Hepatocyte (in vitro differentiated cells): ENCODE results near the gene MASP1. TPM values are rescaled to one million over a fixed set of nuclear protein-coding genes. Genes with fewer than 3 reads are reported as not detected.
A peak's percentile ranks its signal among the peaks of the same experiment; 100 is the strongest.

Experiments used
- DNase-seq: peaks from one replicate; pipeline ENCODE4 v3.0.0-alpha.2; 2016; ENCODE audit warnings: low spot score
- H2AFZ ChIP-seq: fragments of 200-600 bp; sonication (generic); 2 replicates; pipeline ENCODE4 v1.6.0; 2016; ENCODE audit warnings: antibody characterized with exemption, mild to moderate bottlenecking
- H3K27ac ChIP-seq: fragments of 200-600 bp; sonication (generic); 2 replicates; pipeline ENCODE4 v1.5.1; 2016; ENCODE audit warnings: mild to moderate bottlenecking
- H3K27me3 ChIP-seq: fragments of 200-600 bp; sonication (generic); 2 replicates; pipeline ENCODE4 v1.6.1; 2016
- H3K36me3 ChIP-seq: fragments of 200-600 bp; sonication (generic); replicated peaks from 2 replicates; pipeline ENCODE4 v1.5.1; 2016; ENCODE audit warnings: low read depth; ENCODE audit not compliant: insufficient read depth
- H3K4me1 ChIP-seq: fragments of 200-600 bp; sonication (generic); 2 replicates; pipeline ENCODE4 v1.5.1; 2016; ENCODE audit warnings: mild to moderate bottlenecking, moderate library complexity; ENCODE audit not compliant: insufficient read depth
- H3K4me2 ChIP-seq: fragments of 200-600 bp; sonication (generic); 2 replicates; pipeline ENCODE4 v1.6.0; 2016
- H3K4me3 ChIP-seq: fragments of 200-600 bp; sonication (generic); 2 replicates; pipeline ENCODE4 v1.5.1; 2016; ENCODE audit warnings: mild to moderate bottlenecking
- H3K79me2 ChIP-seq: fragments of 200-600 bp; sonication (generic); 2 replicates; pipeline ENCODE4 v1.6.0; 2017; ENCODE audit warnings: mild to moderate bottlenecking
- H3K9me2 ChIP-seq: fragments of 200-600 bp; sonication (generic); replicated peaks from 2 replicates; pipeline ENCODE4 v1.6.0; 2017; ENCODE audit warnings: mild to moderate bottlenecking; ENCODE audit not compliant: insufficient read depth
- H3K9me3 ChIP-seq: fragments of 200-600 bp; sonication (generic); 2 replicates; pipeline ENCODE4 v1.5.1; 2016; ENCODE audit warnings: low read depth, mild to moderate bottlenecking
- H4K20me1 ChIP-seq: fragments of 200-600 bp; sonication (generic); 2 replicates; pipeline ENCODE4 v1.6.0; 2016; ENCODE audit warnings: mild to moderate bottlenecking; ENCODE audit not compliant: insufficient read depth, poor library complexity, severe bottlenecking
- EZH2 ChIP-seq: fragments of 200-600 bp; sonication (generic); IDR thresholded peaks from 2 replicates; pipeline ENCODE4 v1.6.1; 2016; ENCODE audit warnings: antibody characterized with exemption, mild to moderate bottlenecking, borderline replicate concordance
- EZH2phosphoT487 ChIP-seq: fragments of 200-600 bp; sonication (generic); IDR thresholded peaks from one replicate; pipeline ENCODE4 v1.6.1; 2018; ENCODE audit warnings: antibody characterized with exemption, mild to moderate bottlenecking, low read depth, moderate library complexity; ENCODE audit not compliant: unreplicated experiment, severe bottlenecking
- WGBS: methylation state at CpG from one replicate; pipeline ENCODE4 v1.1.6; 2016; ENCODE audit warnings: low lambda C conversion rate; ENCODE audit errors: missing lambda C conversion rate; 5-methylcytosine and 5-hydroxymethylcytosine counted together
- polyA plus RNA-seq: library from polyadenylated mRNA; unstranded; fragments of >200 nt; fragmentation: Nextera tagmentation; extraction: Ambion mirVana; gene quantifications from 2 replicates; pipeline ENCODE4 v1.2.1, GENCODE V29; 2016
- total RNA-seq: library from RNA; depleted of rRNA; stranded (reverse); fragments of >200 nt; gene quantifications from 2 replicates; pipeline ENCODE4 v1.2.3, GENCODE V29; 2014
- TF ChIP-seq, protein P1 (sequence below): fragments of 200-600 bp; sonication (generic); IDR thresholded peaks from 2 replicates; pipeline ENCODE4 v1.5.1; 2016; ENCODE audit warnings: antibody characterized with exemption, mild to moderate bottlenecking; ENCODE audit not compliant: poor library complexity

MASP1 gene
- total and polyA plus RNA-seq, 2 experiments from 2014 or later: 23.3 to 29.0 TPM

DNA sequence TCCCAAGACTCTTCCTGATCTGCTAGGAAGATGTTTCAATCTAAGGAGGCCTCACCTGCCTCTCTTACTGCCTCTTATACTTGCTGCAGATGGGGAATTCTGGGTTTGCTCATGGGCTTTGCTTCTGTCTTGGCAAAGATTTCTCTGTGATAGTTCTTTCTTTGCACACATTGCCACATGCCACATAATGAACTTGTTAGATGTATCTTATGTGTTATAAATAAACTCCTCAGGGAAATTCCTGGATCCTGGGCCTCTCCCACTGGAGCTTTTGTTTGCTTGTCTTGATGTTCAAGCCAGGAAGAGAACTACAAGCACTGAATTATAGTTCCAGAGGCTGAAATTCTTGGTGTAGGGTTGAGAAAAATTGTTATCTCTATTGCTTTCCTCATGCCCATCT is 82.0 kb downstream of the MASP1 start:
- Histone ChIP-seq H3K9me2 (no peaks in the 10 kb centered on the region), H3K27ac (no peak overlapping the region), H3K27me3 (no peaks in the 10 kb centered on the region), H3K79me2 (no peaks in the 10 kb centered on the region), H3K4me1 (peaks cover 19% of the 10 kb centered on the region), H3K36me3 (no peaks in the 10 kb centered on the region), H3K9me3 (no peaks in the 10 kb centered on the region), H2AFZ (no peak overlapping the region), H3K4me2 (no peak overlapping the region), H4K20me1 (no peaks in the 10 kb centered on the region), H3K4me3 (no peak overlapping the region)
- DNase-seq: no peak
- TF ChIP-seq, protein P1, sequence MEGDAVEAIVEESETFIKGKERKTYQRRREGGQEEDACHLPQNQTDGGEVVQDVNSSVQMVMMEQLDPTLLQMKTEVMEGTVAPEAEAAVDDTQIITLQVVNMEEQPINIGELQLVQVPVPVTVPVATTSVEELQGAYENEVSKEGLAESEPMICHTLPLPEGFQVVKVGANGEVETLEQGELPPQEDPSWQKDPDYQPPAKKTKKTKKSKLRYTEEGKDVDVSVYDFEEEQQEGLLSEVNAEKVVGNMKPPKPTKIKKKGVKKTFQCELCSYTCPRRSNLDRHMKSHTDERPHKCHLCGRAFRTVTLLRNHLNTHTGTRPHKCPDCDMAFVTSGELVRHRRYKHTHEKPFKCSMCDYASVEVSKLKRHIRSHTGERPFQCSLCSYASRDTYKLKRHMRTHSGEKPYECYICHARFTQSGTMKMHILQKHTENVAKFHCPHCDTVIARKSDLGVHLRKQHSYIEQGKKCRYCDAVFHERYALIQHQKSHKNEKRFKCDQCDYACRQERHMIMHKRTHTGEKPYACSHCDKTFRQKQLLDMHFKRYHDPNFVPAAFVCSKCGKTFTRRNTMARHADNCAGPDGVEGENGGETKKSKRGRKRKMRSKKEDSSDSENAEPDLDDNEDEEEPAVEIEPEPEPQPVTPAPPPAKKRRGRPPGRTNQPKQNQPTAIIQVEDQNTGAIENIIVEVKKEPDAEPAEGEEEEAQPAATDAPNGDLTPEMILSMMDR: no peak
- no peak for TF ChIP-seq EZH2phosphoT487
- no peak for TF ChIP-seq EZH2

DNA sequence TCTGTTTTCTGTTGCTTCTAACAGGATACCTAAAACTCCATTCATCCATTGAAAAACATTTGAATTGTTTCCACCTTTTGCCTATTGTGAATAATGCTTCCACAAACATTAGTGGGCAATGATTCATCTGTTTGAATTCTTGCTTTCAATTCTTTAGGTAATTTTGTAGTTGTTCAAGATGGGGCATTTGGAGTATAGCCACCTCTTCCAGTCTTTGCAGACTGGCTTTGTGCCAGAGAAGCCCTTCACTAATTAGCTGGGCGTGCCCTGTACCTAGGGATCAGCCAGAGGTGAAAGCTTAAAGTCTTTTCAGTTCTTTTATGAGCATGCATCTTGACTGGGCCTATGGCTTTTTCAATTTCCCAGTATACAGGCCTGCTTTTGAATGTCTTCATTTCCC is 83.4 kb downstream of the MASP1 start:
- Histone ChIP-seq H3K27me3 (no peaks in the 10 kb centered on the region), H3K4me2 (no peak overlapping the region), H3K4me1 (peaks cover 19% of the 10 kb centered on the region), H3K9me3 (no peaks in the 10 kb centered on the region), H3K79me2 (no peaks in the 10 kb centered on the region), H3K27ac (no peak overlapping the region), H3K36me3 (no peaks in the 10 kb centered on the region), H2AFZ (no peak overlapping the region), H3K4me3 (no peak overlapping the region), H4K20me1 (no peaks in the 10 kb centered on the region), H3K9me2 (no peaks in the 10 kb centered on the region)
- 63% methylated on average over 1 of the region's 1 CpG for WGBS
- DNase-seq: peak; percentile 27
- TF ChIP-seq EZH2phosphoT487: no peak
- TF ChIP-seq, protein P1: no peak
- no peak for TF ChIP-seq EZH2

DNA sequence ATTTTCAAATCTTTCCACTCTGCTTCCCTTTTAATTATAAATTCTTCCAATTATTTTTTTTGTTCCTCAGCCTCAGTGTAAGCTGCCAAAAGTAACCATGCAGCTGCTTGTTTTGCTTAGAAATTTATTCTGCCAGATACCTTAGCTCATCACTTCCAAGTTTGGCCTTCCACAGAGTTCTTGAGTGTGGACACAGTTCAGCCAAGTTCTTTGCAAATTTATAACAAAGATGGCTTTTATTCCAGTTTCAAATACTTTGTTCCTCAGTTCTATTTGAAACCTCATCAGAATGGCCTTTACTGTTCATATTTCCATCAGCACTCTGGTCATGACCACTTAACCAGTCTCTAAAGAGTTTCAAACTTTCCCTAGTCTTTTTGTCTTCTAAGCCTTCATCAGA is 83.9 kb downstream of the MASP1 start:
- Histone ChIP-seq H3K27ac (no peak overlapping the region), H3K4me3 (no peak overlapping the region), H3K4me2 (no peak overlapping the region), H4K20me1 (no peaks in the 10 kb centered on the region), H2AFZ (no peak overlapping the region), H3K9me3 (no peaks in the 10 kb centered on the region), H3K9me2 (no peaks in the 10 kb centered on the region), H3K27me3 (no peaks in the 10 kb centered on the region), H3K4me1 (peaks cover 19% of the 10 kb centered on the region), H3K36me3 (no peaks in the 10 kb centered on the region), H3K79me2 (no peaks in the 10 kb centered on the region)
- no peak for DNase-seq
- TF ChIP-seq, protein P1: no peak
- TF ChIP-seq EZH2phosphoT487: no peak
- no peak for TF ChIP-seq EZH2

DNA sequence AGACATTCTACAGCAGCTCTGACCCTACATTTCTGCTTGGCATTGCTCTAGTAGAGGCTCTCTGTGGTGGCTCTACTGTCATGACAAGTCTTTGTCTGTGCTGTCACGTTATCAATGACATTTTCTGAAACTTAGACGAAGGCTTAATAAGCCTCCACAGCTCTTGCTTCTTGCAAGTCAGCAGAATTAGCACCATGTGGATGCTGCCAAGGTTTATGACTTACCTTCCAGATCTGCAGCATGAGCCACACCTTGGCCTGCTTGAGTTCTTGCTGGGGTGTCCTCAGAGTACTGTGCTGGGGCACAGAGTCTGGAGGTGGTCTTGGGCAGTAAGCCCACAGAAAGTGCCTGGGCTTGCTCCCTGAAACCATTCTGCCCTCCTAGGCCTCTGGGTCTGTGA is 84.5 kb downstream of the MASP1 start:
- H4K20me1 ChIP-seq: no peaks in the 10 kb centered on the region
- no peak overlapping the region for H3K4me2 ChIP-seq
- WGBS: 85% methylated on average over 2 of the region's 2 CpGs
- no peaks in the 10 kb centered on the region for H3K79me2 ChIP-seq
- no peak for TF ChIP-seq EZH2
- no peak for TF ChIP-seq EZH2phosphoT487
- TF ChIP-seq, protein P1: no peak
- no peak overlapping the region for H2AFZ ChIP-seq
- peaks cover 19% of the 10 kb centered on the region for H3K4me1 ChIP-seq
- no peaks in the 10 kb centered on the region for H3K27me3 ChIP-seq
- H3K36me3 ChIP-seq: no peaks in the 10 kb centered on the region
- no peaks in the 10 kb centered on the region for H3K9me3 ChIP-seq
- H3K27ac ChIP-seq: no peak overlapping the region
- no peak for DNase-seq
- no peak overlapping the region for H3K4me3 ChIP-seq
- no peaks in the 10 kb centered on the region for H3K9me2 ChIP-seq
